Lower leg skin (tissue), 4 donors: Measurements from ENCODE around the gene METAP1D. TPM values are rescaled to one million over a fixed set of nuclear protein-coding genes. Genes with fewer than 3 reads are reported as not detected.

Source experiments
- DNase-seq, 2 donors: peaks; one replicate each; pipeline ENCODE4 v3.0.0-alpha.2; 2019; ENCODE audit warnings: low spot score in 2 of 2
- H3K4me3 ChIP-seq: fragments of 200-600 bp; sonication (generic); 2 replicates; pipeline ENCODE4 v1.5.1; 2017; ENCODE audit warnings: mild to moderate bottlenecking, low read depth; ENCODE audit not compliant: poor library complexity, severe bottlenecking
- CTCF ChIP-seq, 3 donors: fragments of 450-650 bp; IDR thresholded peaks; one replicate each; pipeline ENCODE4 v1.5.1; 2016; ENCODE audit warnings: antibody characterized with exemption in 3 of 3, mild to moderate bottlenecking in 3 of 3, moderate library complexity in 2 of 3
- POLR2A ChIP-seq, 2 donors: fragments of 450-650 bp; IDR thresholded peaks; one replicate each; pipeline ENCODE4 v1.6.1; 2016 to 2017; ENCODE audit warnings: antibody characterized with exemption in 2 of 2, mild to moderate bottlenecking in 1 of 2, moderate library complexity in 1 of 2
- WGBS, 2 donors: methylation state at CpG; one replicate each; pipeline ENCODE4 v1.1.5; 2018; 5-methylcytosine and 5-hydroxymethylcytosine counted together
- intact Hi-C: fragments of 100-400 bp; cut with DNase I; formaldehyde crosslinking; loops from one replicate; pipeline ENCODE4 v1.15.0; 2023; ENCODE audit warnings: low total_unique reads
- total RNA-seq, 4 donors: library from RNA; depleted of rRNA; stranded (reverse); fragments of >200 nt; gene quantifications; one replicate each; pipeline ENCODE4 v1.1.0, GENCODE V29; 2016

Gene METAP1D
- total RNA-seq, 4 donors from 2014 or later: 3.1 to 5.4 (median 4.5) TPM

GRCh38 chr2:172047566-172048507 is 48.1 kb downstream of the METAP1D start:
- no peak for DNase-seq
- TF ChIP-seq POLR2A (IDR thresholded peaks at IDR 0.05) (no peak), CTCF (IDR thresholded peaks at IDR 0.05) (no peak)
- intact Hi-C loops: no loop called here
- H3K4me3 ChIP-seq: no peak overlapping the region
- 96 to 98% methylated on average over 8 of the region's 8 CpGs for WGBS, 2 donors

DNA sequence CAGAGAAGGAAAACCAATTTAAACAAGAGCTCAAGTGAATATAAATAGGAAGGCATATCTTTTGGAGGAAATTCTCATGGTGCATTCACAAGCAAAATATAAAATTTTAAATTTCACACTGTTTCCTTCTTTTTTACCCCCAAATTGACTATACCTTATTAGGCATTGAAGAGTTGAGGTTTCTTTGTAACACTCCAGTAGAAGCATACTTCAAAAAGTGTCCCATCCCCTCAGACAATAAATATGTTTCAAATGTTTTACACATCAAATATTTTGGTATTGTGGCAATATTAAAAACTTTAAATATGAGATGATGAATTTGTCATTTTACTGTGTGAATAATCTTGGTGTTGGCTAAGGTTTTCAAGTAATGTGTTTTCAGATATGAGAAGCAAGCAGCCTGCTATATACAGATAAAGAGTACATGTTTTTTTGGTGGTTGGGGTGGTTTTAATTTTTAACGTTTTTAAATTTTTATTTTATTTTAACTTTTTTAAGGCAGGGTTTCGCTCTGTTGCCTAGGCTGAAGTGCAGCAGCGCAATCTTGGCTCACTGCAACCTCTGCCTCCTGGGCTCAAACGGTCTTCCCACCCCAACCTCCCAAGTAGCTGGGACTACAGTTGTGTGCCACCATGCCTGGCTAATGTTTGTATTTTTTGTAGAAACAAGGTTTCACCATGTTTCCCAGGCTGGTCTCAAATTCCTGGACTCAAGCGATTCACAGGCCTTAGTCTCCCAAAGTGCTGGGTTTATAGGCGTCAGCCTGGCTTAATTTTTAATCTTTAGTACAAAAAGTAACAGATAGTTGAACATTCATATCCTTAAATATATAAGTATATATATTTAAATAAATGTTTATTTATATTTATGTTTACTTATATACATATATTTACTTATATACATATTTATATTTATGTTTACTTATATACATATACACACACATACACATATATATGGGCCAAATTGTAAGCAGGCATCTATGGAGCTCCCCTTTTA is 49.1 kb downstream of the METAP1D start:
- 91 to 93% methylated on average over 6 of the region's 6 CpGs for WGBS, 2 donors
- intact Hi-C loops: no loop called here

GRCh38 chr2:172049567-172050120 is 49.9 kb downstream of the METAP1D start:
- no peak for TF ChIP-seq CTCF (IDR thresholded peaks at IDR 0.05)
- H3K4me3 ChIP-seq: no peak overlapping the region
- DNase-seq: no peak
- WGBS, 2 donors: 96 to 97% methylated on average over 2 of the region's 2 CpGs
- intact Hi-C loops: no loop called here

More for the DNA sequence above, 49.1 kb downstream of the METAP1D start:
- no peak for TF ChIP-seq POLR2A (IDR thresholded peaks at IDR 0.05)
- TF ChIP-seq CTCF (IDR thresholded peaks at IDR 0.05): no peak
- H3K4me3 ChIP-seq: no peak overlapping the region
- no peak for DNase-seq

DNA sequence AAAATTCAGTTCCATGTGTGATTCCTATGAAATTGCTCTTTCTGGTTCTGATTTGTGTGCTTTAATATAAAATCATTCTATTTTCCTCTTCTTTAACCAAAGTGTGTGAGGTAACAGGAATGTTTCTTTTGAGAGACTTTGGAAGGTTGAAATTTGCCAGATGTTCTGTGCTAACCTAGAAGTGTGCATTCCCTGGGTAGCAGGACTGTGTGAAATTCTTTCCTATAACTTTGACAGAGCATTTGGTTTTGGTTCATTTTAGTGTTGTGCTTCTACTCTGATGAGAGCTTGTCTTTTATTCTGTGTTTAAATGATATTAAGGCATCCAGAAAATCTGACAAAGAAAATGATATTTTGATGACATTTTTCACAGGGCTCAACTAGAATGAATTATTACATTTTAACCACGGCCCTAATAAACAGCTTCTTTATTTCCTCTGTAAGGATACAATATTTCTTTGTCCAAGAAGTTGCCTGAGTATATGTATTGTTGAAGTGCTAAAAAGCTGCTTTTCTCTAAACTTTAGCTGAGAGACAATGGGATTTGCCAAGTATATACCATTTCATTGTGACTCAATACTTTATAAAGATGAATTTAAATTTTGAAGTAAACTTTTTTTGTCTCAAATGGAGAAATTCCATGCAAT is 50.8 kb downstream of the METAP1D start:
- no peak for DNase-seq
- intact Hi-C loops: no loop called here
- 80 to 84% methylated on average over 1 of the region's 1 CpG for WGBS, 2 donors
- TF ChIP-seq POLR2A (IDR thresholded peaks at IDR 0.05) (no peak), CTCF (IDR thresholded peaks at IDR 0.05) (no peak)
- no peak overlapping the region for H3K4me3 ChIP-seq
